ENCODE measurements around the gene DLG2.

DLG2 gene

DNA sequence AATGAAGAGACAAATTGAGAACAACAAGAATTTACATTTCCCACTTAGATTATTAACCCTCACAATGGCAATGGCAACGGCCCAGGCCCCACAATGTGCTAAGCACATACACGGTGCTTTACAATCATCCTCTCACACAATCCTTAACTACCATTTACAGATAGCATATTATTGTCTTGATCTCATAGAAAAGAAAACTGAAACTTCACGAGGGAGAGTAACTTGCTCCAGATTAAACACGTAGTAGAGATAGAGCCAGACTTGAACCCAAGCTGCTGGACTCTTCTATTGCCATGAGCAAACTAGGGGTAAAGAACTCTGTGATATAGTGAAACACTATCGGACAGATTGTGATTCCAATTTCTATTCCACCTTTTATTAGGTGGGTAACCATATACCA is 665.1 kb downstream of the DLG2 start:
- no peak for DNase-seq

DNA sequence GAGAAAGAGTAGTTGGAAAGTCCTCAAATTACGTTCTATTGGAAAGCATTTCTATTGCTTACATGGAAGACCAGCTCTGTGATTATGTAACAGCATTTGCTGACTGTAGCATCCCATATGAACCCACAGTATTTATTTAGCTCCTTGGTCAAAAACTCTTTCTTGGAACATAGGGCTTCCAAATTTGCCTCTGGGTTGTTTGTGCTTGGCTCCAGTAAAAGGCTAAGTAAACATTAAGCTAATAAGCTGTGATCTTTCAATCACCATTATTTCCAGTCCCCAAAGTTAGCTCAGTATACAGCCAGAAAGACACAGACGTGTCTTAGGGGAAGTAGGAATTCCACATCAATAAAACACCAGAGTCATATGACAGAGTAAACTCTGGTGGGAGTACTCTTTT is 668.8 kb downstream of the DLG2 start:
- no peak for DNase-seq

DNA sequence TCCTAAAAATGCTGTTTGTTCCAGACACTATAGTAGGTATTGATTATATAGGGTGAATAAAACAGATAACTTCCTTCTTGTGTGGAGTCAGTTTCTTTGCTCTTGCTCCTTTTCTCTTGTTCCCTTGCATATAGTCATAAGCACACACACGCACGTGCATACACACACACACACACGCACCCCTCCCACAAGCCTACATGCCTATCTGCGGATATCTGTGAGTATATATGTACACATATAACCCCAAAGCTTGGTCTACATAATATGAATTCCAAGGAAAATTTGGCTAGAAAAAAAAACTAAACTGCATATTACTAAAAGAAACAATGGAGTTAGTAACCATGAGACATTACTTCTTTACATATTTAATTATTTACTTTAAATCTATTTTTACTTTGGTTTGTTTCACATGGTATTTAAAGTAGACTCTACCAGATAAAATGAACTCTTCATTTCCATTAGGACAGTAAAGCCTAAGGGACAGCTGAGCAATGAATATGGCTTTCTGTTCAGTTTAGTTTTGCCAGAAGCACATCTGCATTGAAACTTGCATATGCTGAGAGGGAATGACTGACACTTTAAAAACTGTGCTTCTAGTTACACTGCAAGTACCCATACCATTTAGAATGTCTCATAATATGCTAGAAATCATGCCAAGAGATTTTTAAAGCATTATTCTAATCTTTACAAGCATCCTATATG is 676.4 kb downstream of the DLG2 start:
- DNase-seq: no peak

DNA sequence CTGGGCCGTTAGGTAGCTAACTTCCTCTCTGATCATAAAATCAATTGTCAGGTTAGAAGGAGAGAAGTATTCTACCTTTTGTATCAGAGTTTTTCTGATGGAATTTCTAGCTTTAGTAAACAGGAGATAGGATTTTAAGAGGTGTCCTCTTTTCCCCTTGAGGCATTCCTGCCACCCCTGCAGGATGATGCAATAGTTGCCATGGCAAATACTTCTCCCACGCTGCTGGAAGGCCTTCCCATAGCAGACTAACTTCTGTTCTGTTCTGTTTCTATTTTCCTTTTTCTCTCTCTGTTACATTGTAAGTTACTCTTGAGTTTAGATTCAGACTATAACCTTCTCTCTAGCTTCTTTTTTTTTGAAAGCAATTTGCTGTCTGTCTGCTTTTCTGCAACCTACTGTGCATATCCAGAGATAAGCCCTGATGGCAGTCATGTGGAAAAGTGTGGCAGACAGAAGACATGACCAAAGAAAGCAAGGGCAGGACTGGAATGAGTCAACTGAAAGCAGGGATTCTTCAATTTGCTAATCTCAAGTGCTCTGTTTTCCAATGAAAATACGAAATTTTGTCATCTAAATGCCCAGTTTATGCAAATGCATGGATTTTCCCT is 679.1 kb downstream of the DLG2 start:
- DNase-seq: no peak

DNA sequence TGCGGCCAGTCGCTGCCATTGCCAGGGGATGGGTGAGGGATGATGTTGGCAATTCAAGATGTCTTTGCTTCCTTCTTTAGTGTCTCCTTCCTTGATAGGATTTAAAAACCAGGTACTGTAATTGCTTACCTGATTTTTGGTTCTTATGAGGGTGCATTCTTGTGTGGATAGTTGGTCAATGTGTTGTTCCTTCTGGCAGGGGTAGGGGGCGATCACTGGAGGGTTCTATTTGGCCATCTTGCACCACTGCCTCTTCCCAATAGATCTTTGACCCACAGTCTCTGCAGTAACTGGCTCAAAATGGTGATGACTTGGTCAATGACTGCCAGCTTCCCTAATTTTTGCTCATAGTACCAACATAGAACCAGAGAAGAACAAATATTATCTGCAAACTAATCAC is 680.1 kb downstream of the DLG2 start:
- DNase-seq: no peak

DNA sequence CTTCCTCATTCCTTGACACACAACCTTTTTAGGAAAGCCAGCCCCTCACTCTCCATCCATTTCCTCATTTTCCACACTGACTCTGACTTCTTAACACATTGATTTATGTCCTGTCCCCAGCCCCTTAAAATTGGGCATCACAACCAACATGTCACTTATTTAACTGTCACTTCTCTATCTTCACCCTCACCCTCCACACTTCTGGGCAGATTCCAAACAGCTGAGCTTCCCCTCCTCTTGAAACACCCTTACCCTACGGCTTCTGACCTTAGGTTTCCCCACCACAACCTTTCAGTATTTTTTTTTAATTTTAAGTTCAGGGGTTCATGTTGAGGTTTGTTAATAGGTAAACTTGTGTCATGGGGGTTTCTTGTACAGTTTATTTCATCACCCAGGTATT is 696.3 kb downstream of the DLG2 start:
- no peak for DNase-seq

DNA sequence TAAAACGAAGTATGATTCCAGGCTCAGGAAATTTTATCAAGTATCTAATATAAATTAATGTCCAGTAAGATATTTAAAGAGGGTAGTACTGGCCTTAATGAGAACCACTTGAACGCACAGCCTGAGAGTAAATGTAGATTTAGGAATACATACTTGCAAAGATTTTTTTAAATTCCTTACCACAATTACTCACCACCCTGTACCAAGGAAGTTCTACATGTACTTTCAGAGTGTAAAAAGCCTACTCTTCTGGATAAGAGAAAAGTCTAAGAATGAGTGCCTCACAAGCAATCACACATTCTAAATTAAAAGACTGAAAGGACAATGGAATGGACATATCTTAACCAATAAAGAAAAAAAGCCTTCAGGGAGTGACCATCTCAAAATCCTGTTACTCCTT is 697.4 kb downstream of the DLG2 start:
- no peak for DNase-seq

DNA sequence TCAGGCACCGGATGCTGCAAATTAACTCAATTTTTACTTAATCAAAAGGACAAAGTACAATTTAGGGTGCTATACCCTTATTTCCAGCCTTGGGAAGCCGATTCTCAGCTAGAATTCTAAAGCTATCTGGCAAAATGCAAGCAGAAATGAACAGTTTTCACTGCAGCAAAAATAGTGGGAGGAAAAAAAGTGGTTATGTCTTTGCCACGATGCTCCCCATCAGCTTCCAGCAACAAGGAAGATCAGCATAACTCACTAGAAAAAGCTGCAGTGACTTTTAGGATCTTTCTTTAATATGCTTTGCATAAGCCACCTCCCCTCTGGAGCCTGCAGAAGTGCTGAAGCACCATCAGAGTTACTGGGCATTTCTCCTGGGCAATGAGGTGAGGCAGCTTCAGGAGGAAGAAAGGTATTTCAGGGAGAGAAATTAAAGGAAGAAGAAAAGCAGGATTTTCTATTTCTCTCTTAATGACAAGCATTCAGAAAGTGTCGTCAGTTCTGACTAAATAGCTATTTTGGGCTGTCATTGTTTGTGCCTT is 702.9 kb downstream of the DLG2 start:
- no peak for DNase-seq

DNA sequence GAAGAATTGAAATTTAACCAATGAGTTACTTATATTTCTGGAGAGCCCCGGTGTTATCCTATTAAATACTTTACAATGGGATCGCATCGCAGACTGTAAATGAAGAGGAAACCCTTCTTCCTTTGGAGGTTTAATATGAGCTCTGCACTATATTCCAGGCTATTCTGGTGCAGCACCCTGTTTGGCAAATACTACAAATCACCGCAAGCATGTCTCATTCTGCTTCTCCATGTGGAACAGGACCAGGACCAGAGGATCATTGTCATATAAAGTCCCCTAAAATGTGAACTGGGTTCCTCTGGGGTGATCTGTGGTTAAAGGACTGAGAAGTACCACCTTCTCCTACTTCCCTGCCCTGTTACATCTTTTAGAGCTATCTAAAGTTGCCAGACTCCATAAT is 703.7 kb downstream of the DLG2 start:
- DNase-seq: no peak

DNA sequence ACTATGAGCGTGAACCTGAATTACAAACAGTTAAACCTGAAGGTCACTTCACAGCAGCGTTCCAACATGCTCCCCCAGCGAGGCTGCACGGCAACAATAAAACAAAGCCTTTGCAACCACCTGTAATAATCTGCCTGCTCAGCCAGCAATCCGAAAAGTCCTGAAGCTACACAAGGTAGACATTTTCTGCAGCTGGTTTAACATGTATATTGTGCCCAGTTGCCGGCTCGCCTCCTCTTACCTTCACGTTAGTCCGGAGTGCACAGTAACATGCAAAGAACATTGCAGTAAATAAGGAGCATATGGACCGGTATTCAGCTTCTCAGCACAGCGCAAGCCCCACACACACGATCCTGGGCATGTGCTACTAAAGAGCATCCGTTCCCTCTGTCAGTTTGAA is 704.3 kb downstream of the DLG2 start:
- DNase-seq: no peak

DNA sequence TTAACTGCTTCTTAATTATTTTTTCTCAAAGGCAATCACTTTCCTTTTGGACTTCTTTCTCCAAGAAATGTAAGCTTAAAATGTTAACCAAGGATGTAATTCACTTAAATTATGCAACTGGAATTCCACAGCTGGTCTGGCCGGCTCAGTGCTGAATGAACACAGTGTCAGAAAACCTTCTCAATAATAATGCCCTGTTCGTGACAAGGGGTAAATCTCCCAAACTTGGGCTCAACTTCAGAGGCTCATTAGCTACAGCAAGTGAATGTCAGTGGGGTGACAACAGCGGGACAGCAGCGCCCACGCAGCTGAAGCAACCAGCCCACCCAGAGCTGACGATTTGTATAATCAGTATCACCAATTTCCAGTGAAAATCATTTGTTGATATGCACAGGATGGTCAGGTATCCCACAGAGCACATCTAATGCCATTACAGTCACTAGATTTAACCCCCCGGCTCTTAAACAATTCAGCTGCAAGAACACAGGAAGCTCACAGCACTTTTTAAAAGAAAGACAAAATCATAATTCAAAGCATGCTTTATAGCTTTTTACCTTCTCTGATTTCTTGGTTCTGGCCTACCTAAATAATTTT is 704.8 kb downstream of the DLG2 start:
- DNase-seq: no peak

DNA sequence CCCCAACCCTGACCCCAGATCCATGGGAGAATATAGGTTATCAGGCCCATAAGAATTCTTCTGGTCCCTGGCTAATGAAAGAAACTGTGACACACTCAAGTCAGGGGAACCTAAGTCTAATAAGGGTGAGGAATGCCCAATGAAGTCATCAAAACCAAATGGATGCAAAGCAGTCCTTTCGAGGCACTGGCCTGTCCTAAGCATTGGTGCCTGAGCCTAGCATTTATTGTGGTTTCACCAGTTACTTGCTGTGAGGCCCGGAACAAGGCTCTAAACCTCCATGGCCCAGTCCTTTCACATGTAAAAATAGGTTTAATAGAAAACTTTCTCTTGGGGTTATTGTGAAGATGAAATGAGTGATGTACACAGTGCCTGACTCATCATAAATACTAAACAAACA is 712.6 kb downstream of the DLG2 start:
- DNase-seq: no peak

DNA sequence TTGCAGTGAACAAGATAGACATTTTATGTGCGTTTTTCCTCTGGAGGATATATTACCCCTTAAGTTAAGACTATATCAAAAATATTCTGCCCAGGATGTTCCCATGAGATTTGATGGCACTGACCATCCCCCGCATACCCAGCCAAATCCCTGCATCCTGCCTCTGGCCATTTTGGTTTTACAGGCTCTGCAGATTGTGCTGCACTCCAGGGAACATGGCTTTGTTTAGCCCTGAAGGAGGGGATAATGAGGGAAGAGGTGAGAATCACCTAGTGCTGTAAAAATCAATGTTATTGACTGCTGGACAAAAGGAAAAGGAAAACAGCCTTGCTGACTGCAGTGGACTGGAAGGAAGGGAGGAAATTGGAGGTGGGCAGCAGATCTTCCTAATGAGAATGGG is 717.4 kb downstream of the DLG2 start:
- DNase-seq: no peak

DNA sequence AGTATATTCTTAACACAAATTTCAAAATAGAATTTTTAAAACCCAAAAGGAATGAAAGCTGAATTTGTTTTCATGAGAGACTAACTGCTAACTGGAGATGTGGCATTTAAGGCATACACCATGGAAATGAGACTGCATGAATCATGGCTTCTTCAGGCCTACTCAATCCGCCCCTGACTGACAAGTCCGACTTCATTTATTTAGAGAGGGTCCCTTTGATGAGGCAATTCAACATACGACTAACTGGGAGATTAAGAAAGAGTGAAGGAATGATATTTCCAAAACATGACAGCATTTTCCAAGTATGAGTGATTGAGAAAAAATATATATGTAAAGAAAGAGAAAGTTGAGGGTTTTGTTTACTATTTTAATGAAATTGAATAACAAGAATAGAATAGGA is 720.1 kb downstream of the DLG2 start:
- DNase-seq: no peak

DNA sequence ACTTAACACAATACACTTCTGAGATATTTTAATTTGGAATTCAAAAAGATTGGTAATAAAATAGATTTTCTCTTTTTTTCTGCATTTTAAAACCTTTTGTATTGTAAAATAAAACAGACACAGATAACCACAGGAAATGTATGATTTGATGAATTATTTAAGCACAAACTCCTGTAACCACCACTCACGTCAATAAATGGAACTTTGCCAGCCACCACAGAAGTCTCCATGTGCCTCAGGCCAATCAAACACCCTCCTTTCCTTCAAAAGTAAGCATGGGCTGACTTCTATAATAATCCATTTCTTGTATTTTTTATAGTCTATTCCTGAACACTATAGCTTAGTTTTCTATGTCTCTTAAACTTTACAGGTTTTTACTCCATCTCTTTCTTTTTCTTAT is 721.7 kb downstream of the DLG2 start:
- no peak for DNase-seq

DNA sequence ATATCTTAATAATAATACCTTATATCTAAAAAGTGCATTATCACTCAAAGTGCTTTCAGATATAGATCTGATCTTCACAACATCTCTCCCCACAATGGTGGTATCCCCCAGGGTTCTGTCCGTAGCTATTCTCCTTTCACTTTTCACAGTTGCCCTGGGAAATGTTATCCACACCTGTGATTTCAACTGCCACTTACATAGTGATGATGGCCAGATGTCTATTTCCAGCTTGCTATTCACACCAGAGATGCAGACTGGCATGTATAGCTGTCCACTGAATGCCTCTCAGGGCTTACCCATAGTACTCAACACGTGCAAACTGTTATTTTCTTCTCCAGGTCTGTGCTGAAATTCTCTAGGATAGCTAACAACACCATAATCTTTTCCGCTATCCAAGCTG is 724.7 kb downstream of the DLG2 start:
- DNase-seq: no peak

DNA sequence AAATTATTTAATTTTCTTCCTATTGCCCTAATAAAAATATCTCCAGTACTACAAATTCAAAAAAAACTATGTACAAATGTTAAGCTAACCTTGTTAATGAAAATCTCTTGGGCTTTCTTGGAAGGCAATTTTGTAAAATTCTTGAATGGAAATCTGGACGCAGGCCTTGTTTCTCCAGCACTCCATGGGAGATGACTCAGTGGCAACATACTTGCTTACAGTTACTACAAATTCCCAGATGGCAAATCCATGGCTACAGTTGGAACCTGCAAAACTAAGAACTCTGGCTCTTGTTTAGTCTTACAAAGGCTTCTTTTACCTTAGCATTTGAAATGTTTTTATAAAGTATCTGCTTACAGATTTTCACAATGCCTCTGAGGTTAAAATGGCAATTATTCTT is 725.2 kb downstream of the DLG2 start:
- no peak for DNase-seq

DNA sequence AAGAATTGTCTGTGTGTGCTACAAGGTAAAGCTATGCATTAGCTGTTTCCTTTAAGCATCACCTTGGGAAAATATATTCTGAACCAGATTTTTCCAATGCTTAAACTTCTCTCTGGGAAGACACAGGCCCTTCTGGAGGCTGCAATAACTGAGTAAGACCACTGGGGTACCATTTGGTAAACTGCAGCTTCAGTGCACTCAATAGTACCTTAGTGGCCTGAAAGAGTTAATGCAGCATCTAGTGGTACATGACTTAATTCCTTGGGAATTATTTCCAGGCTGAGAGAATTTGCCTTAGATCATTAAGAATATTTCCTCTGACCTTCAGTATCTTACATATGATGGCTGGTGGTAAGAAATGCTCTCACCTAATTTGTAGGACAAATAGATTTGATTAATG is 727.4 kb downstream of the DLG2 start:
- no peak for DNase-seq

DNA sequence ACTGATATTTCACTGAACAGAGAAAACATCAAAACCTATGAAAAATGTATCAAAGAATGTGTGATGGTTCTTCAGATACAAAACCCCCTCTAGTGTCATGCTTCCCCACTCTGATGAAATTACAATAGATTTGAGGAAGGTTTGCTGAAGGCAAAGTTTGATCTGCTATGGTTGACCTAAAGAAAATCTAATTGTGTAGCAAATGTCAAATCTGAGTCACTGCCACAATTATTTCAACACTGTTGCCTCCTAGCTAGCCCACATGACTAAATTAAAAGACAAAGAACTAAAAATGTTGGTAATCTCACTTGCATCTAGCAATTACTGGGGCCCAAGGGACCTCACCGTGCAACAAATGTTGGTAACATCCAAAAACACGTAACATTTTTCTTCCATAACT is 728.0 kb downstream of the DLG2 start:
- DNase-seq: no peak

DNA sequence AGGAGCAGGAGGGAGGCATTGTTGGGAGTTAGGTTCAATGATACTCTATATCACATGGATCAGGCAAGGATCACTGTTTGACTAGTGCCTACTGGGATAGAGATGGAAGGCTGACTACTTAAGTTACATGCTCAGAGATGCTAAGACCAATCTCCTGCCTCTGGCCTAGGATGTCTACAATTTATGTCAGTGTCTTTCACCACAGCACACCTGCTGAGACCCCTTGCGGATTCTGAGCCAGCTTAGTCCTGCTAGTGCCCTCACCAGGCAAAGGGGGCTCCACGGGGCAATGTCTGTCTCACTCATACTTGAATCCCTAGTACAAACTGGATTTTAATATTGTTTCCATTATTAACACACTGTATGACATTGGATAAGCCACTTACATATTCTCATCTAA is 732.5 kb downstream of the DLG2 start:
- DNase-seq: no peak

DNA sequence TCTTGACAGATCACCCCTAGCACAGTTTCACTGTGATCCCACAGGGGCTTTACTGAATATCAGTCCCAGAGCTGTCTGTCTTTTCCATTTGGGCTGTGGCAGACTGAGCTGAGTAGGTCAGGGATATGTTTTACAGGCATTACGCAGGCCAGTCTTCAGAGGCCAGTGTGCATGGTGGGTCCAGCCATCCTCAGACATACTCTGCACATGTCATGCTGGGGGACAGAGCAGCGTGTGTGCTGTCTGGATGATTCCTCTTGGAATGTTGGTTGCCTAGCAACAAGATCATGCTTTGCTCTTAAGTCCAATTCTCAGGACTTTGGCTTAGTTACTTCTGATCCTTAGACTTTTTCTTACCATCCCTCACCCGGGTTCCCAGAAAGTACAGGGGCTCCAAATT is 736.5 kb downstream of the DLG2 start:
- DNase-seq: no peak

DNA sequence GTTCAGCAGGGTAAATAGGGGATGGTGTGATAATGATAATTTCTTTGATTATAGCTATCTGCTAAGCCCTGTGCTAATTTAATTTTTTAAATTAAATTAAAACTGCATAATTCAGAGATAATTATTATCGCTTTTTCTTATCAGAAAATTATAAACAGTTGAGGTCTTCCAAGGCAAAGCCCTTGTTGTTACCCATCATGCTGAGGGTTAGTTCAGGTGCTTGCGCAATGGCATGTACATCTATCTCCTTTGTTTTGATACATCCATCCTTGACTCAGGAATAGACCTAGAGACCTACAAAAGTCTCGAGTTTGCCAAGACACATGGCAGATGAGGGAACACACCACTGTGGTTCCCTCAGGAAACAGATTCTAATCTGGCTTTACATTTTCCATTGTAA is 737.6 kb downstream of the DLG2 start:
- DNase-seq: no peak

DNA sequence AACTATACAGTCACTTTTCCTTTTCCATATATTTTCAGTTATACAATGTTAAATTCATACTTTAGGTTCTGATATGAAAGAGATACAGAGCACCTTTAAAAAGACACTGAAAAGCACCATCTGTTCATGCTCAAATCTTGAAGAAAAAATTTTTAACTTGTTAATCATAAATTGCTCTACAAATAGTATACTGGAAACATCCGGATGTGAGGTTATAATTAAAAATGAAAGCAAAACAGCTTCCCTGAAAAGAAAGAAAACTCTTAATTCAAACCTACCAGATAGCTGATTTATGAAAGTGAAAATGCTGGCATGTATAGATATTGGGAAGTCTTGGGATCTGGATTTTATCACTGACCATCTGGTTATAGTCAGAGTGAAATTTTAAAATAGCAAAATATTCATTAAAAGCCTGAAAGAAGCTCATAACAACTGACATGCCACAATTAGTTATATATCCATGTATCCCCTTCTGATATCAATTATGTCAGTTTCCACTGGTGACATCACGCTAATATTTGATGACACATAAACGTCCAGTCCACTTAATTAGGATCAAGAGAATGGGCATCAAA is 740.0 kb downstream of the DLG2 start:
- no peak for DNase-seq

DNA sequence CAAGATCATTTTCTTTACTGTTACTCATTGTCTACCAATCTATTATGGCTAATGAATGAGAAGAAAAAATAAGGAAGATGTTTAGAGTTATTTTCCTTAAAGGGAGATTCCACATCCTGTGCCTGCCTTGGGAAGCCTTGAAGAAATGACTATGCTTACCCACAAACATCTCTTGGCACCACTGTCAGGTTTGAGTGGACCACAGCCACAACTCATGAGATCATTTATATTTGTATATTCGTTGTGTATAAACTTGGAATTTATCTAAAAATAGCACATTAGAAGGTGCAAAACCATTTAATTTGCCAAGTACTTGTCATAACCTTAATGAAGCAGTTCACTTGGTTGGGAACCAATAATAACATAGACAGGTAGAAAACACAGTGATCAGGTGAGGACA is 740.8 kb downstream of the DLG2 start:
- DNase-seq: no peak

All from CD4-positive, alpha-beta T cell treated with Interleukin-21 for 1 hour (primary cell).